HG03139 (cell line): ENCODE results near the gene RAB43.
"Not testable (repeated sequence)": the region's sequence is repeated elsewhere in the genome, so short reads cannot be mapped to it uniquely, and the experiment has no call there.

ENCODE experiments used
- ATAC-seq: cut with Tn5 transposase; IDR thresholded peaks from one replicate; pipeline ENCODE4 v1.9.1; 2021; ENCODE audit not compliant: unreplicated experiment

RAB43 gene

GRCh38 chr3:129100274-129100673, 21.3 kb downstream of the RAB43 start:
- no peak for ATAC-seq

DNA sequence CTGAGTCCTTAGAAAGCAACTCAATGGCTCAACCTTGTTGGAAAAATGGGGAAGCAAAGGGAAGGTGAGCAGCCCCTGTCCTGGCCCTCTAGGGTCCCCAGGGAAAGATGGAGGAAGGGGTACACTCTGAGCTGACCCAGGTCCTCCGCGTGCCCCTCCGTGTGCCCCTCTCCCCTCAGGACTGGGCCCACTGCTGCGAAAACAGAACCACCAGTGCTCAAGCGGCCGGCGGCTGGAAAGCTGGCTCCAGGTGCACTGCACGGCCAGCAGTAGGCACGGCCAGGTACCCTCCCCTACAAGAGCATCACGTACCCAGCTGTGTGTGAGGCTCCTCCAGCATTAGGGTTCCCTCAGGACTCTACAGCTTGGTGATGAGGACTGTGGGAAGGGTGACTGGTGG, 26.3 kb downstream of the RAB43 start:
- ATAC-seq, result no peak

- ATAC-seq, result not testable (repeated sequence)
Observed at GRCh38 chr3:129088312-129088711, 33.3 kb downstream of the RAB43 start.

- ATAC-seq, result not testable (repeated sequence)
Observed at GRCh38 chr3:129087904-129088303, 33.7 kb downstream of the RAB43 start.

GRCh38 chr3:129087138-129087702, 34.4 kb downstream of the RAB43 start:
- no peak for ATAC-seq

DNA sequence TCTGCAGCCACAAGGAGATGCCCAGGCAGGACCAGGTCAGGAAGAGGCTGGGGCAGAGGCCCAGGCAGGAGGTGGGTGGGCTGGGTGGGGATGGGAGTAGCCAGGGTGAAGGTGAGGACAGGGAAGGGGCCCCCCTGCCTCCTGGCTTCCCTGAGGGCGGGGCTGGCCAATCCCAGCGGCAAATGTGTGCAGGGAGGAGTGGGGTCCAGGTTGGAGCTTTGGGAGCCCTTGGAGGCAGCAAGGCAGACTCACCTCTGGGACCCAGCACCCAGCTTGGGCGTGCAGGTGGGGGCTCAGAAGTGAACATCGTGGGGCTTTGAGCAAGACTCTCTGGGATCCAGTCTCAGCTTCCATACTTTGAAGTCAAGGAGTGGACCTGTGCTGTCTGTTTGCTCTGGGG, 35.8 kb downstream of the RAB43 start:
- ATAC-seq, result no peak

GRCh38 chr3:129085165-129085715, 36.4 kb downstream of the RAB43 start:
- ATAC-seq, result no peak

- ATAC-seq, result no peak
Observed at GRCh38 chr3:129084501-129084900, 37.1 kb downstream of the RAB43 start.

GRCh38 chr3:129082026-129082425, 39.6 kb downstream of the RAB43 start:
- ATAC-seq, result no peak

- no peak for ATAC-seq
Observed at GRCh38 chr3:129081503-129081902, 40.1 kb downstream of the RAB43 start.

DNA sequence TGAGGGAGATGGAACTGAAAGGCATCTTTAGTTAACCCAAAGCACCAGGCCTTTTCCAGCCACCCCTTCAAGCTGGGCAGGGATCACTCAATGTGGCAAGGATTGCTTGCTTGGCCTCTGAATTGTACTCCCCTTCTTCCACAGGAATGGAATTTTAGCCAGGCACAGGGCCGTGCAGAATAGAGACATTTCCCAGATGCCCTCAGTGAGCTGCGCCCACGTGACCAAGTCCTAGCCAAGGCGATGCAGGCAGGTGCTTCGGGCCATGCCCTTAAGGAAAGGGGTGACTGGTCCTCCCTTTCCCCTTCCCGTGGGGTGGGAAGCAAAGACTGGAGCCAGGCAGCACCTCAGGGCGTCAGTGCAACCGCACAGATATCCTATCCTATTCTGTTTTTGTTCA, 43.1 kb downstream of the RAB43 start:
- no peak for ATAC-seq

- ATAC-seq, result no peak
Observed at GRCh38 chr3:129077222-129077621, 44.4 kb downstream of the RAB43 start.

GRCh38 chr3:129070086-129070885, 51.3 kb downstream of the RAB43 start:
- ATAC-seq, result no peak

- ATAC-seq, result not testable (repeated sequence)
Observed at GRCh38 chr3:129069313-129070085, 52.1 kb downstream of the RAB43 start.

DNA sequence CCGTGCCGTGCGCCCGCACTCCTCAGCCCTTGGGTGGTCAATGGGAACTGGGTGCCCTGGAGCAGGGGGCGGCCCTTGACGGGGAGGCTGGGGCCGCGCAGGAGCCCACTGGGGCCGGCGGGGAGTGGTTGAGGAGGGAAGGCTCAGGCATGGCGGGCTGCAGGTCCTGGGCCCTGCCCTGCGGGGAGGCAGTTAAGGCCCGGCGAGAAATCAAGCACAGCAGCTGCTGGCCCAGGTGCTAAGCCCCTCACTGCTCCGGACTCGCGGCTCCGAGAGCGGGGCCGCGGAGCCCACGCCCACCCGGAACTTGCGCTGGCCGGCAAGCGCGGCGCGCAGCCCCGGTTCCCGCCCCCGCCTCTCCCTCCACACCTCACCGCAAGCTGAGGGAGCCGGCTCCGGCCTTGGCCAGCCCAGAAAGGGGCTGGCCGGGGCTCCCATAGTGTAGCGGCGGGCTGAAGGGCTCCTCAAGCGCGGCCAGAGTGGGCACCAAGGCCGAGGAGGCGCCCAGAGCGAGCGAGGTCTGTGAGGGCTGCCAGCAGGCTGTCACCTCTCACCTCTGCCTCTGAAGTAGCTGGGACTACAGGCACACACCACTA, 53.2 kb downstream of the RAB43 start:
- no peak for ATAC-seq

GRCh38 chr3:129067719-129068118, 53.9 kb downstream of the RAB43 start:
- not testable (repeated sequence) for ATAC-seq

DNA sequence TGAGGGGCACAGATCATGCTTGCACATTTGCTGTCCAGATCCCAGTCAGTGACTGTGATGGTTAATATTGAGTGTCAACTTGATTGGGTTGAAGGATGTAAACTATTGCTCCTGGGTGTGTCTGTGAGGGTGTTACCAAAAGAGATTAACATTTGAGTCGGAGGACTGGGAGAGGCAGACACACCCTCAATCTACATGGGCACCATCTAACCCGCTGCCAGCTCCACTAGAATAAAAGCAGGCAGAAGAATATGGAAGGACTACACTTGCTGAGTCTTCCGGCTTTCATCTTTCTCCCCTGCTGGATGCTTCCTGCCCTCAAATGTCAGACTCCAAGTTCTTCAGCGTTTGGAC, 55.9 kb downstream of the RAB43 start:
- no peak for ATAC-seq

DNA sequence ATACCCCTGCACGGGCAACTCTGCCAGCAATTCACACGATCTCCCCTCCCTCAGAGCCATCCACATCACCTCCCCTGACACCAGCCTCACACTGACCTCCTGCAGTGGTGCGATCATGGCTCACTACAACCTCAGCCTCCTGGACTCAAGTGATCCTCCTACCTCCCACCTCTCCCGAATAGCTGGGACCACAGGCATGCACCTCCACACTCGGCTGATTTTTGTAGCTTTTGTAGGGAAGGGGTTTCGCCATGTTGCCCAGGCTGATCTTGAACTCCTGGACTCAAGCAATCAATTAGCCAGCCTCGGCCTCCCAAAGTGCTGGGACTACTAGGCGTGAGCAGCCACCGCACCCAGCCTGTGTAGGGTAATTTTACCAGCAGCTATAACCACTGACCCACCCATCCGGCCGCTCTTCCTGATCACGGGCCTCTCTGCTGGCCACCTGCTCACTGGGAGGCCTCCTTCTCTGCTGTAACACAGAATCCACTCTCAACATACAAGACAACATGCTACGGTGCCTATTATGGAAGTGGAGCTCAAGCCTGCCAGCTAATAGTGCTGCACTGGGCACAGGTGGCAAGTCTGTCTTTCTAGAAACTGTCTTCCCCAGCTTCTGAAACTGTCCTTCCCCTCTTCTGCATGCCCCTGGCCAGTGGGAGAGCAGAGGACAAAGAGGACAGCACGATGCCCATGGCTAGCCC, 56.4 kb downstream of the RAB43 start:
- no peak for ATAC-seq

DNA sequence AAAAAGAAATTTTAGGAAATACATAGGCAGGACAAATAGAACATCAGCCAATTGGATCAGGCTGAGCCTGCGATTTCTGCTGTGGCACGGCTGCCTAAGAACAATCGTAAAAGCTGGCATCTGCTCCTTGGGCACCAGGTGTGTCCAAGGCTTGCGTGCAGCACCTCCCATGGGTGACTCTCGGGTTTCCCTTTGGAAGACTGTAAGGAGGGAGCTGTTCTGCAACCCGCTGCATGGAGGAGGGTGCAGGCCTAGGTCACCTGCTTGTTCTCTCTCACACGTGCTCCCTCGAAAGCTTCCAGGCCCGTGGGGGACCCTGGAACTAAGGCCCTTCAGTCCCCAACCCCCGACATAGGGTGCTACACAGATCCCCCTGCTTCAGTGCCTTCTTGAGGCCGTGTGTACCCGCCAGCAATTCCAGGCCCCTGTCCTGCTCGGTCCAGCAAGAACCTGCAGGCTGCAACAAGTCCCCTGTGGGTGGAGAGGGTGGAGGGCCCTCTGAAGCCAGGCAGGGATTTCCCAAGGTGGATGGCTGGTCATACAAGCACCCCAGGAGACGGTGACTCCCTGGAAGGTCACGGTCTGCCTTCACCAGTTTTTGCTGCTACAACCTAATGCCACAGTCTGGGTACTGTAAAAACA, 57.6 kb downstream of the RAB43 start:
- no peak for ATAC-seq

DNA sequence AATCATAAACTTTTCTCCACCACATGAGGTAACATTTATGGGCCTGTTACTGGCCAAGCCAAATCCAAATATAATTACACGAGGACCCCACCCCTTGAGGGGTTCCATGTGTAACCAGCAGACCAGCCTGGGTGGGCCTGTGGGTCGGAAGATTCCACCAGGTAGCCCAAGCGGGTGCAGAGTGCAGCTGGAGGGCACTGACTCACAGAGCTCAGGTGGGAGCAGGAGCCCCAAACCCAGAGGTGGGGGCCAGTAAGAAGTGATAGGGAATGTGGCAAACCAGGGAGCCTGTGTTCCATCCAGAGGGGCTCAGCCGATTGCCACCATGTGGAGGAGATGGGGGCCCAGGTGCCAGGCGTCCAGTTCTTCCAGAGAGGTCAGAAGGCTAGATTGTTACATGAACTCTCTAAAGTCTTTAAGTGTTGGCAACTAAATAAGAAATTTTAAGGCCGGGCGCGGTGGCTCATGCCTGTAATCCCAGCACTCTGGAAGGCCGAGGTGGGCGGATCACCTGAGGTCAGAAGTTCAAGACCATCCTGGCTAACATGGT, 58.4 kb downstream of the RAB43 start:
- ATAC-seq, result no peak
